ENCODE measurements around the gene VTI1A. TPM values are rescaled to one million over a fixed set of nuclear protein-coding genes. Genes with fewer than 3 reads are reported as not detected.

The VTI1A gene
- total and polyA plus RNA-seq, 2 of the 4 experiments (the other 2 are of a cell fraction), result 9.7 to 24.9 TPM

GRCh38 chr10:112658465-112658864 is 211.4 kb downstream of the VTI1A start:
- POLR2A ChIA-PET (ENCODE audit: unreplicated experiment), result interaction anchor here (0.6 kb wide), 1 partner anchor 36 kb away, joined by 3 read pairs; no protein-coding TSS in a partner anchor

More at GRCh38 chr10:112658465-112658864, 211.4 kb downstream of the VTI1A start:
- no peak overlapping the region for H3K23ac ChIP-seq (ENCODE audit: low read depth, low read length)
- no peak overlapping the region for H2AK5ac ChIP-seq (ENCODE audit: low read depth, low read length)
- CTCF ChIA-PET, result no interaction called here
- WGBS, 2 experiments (ENCODE audit: extremely low coverage in 2 of 2, insufficient read length in 1 of 2), result no CpG with 5 or more reads among the region's 2 CpGs
- H3K4me2 ChIP-seq (ENCODE audit: low read depth, low read length), result no peak overlapping the region
- DNase-seq (no peak), ATAC-seq (ENCODE audit: low read depth) (no peak)
- H3K4me3 ChIP-seq (ENCODE audit: insufficient read depth, low read depth, low read length), result no peak overlapping the region
- no peak overlapping the region for H2AFZ ChIP-seq (replicated peaks; ENCODE audit: low read length, poor library complexity)
- H2BK120ac ChIP-seq (ENCODE audit: low read depth, low read length), result no peak overlapping the region
- H3K18ac ChIP-seq (ENCODE audit: low read depth, low read length), result no peak overlapping the region
- in situ Hi-C loops (cut with MboI; ENCODE audit: low sequenced_read_pairs) (no loop called here), dilution Hi-C loops (cut with HindIII; ENCODE audit: low sequenced_read_pairs, unreplicated experiment) (no loop called here), intact Hi-C loops (cut with micrococcal nuclease) (no loop called here)
- no peak overlapping the region for H3K27ac ChIP-seq (ENCODE audit: insufficient read depth, low read length)
- H2BK20ac ChIP-seq (ENCODE audit: low read depth, low read length), result no peak overlapping the region
- no peak overlapping the region for H3K9ac ChIP-seq (ENCODE audit: low read depth, low read length)
- no peak overlapping the region for H4K91ac ChIP-seq (ENCODE audit: insufficient read depth, low read depth, low read length)
- no peak for TF ChIP-seq USF2 (IDR thresholded peaks at IDR 0.05; ENCODE audit: low read depth, low read length)
- no peak for TF ChIP-seq CEBPB (IDR thresholded peaks at IDR 0.05; ENCODE audit: low read depth, low read length)
- no peak for TF ChIP-seq SMC3 (IDR thresholded peaks at IDR 0.05; ENCODE audit: low read depth, low read length)
- no peak for TF ChIP-seq MAFK (IDR thresholded peaks at IDR 0.05; ENCODE audit: low read depth, low read length)
- no peak for TF ChIP-seq FOS (IDR thresholded peaks at IDR 0.05; ENCODE audit: low read depth, low read length)
- no peak for TF ChIP-seq BHLHE40 (IDR thresholded peaks at IDR 0.05; ENCODE audit: low read depth, low read length)
- no peak for TF ChIP-seq RCOR1 (IDR thresholded peaks at IDR 0.05; ENCODE audit: insufficient replicate concordance, low read length)
- no peak for TF ChIP-seq RFX5 (IDR thresholded peaks at IDR 0.05; ENCODE audit: low read depth, low read length)
- no peak for TF ChIP-seq NFE2L2 (IDR thresholded peaks at IDR 0.05; ENCODE audit: low read depth, low read length)
- no peak for TF ChIP-seq ELK1 (IDR thresholded peaks at IDR 0.05; ENCODE audit: borderline replicate concordance, low read depth, low read length)
- no peak for TF ChIP-seq CHD1 (IDR thresholded peaks at IDR 0.05; ENCODE audit: low read depth, low read length)
- no peak for TF ChIP-seq CTCF (conservative IDR thresholded peaks at IDR 0.05; ENCODE audit: low read depth, low read length)
- no peak for TF ChIP-seq MXI1 (IDR thresholded peaks at IDR 0.05; ENCODE audit: borderline replicate concordance, low read depth, low read length)
- no peak for TF ChIP-seq POLR2A (IDR thresholded peaks at IDR 0.05; ENCODE audit: low read depth, low read length)
- H3K36me3 ChIP-seq (ENCODE audit: control insufficient read depth, insufficient read depth, low read length), result 0 out of 2 replicates have a peak, but pooled peaks cover 1% of the 10 kb centered on the region
- no peaks in the 10 kb centered on the region for H3K9me3 ChIP-seq (ENCODE audit: control insufficient read depth, insufficient read depth, low read length)
- no peaks in the 10 kb centered on the region for H4K20me1 ChIP-seq (ENCODE audit: insufficient read depth, low read length)
- BruUV-seq (replicated peaks), result no TSS peak
- no peak overlapping the region for H4K8ac ChIP-seq (ENCODE audit: low read depth in 2 of 2, low read length in 2 of 2)
- no peak overlapping the region for H3K4ac ChIP-seq (ENCODE audit: low read depth, low read length)
- H2BK5ac ChIP-seq (ENCODE audit: low read depth, low read length, poor library complexity, severe bottlenecking), result no peak overlapping the region
- peaks cover 0 to 3% of the 10 kb centered on the region in 2 experiments; a peak in 1 of 4 replicates for H3K79me1 ChIP-seq (ENCODE audit: low read depth in 1 of 2, low read length in 2 of 2)
- no peaks in the 10 kb centered on the region; the same call in 1 of the 2 replicates for H3K9me1 ChIP-seq (ENCODE audit: insufficient read depth, low read length)
- H3K14ac ChIP-seq (replicated peaks; ENCODE audit: low read depth, low read length), result no peak overlapping the region
- no peak overlapping the region for H2BK15ac ChIP-seq (ENCODE audit: low read depth, low read length)
- no peak overlapping the region for H3K56ac ChIP-seq (ENCODE audit: extremely low read depth, insufficient read depth, low read length)
- no peak overlapping the region for H4K5ac ChIP-seq (ENCODE audit: low read depth, low read length)
- H3K27me3 ChIP-seq (ENCODE audit: control insufficient read depth, insufficient read depth, low read length), result no peaks in the 10 kb centered on the region
- H2AK9ac ChIP-seq (replicated peaks; ENCODE audit: low read depth, low read length, poor library complexity), result no peak overlapping the region
- H3K4me1 ChIP-seq (ENCODE audit: control insufficient read depth, insufficient read depth, low read length), result peaks cover 2% of the 10 kb centered on the region

Data from IMR-90 (cell line).